AG20443 (cell line): ENCODE measurements around the gene NELL1.

Experiments used
- DNase-seq: peaks from one replicate; pipeline ENCODE4 v3.0.0; 2012; ENCODE audit warnings: low spot score, mixed read lengths

Gene NELL1

GRCh38 chr11:21489416-21490115 lies 820.2 kb downstream of the NELL1 start:
- no peak for DNase-seq

GRCh38 chr11:21492931-21493330 lies 823.5 kb downstream of the NELL1 start:
- DNase-seq = no peak

- DNase-seq = no peak
These were observed 825.6 kb downstream of the NELL1 start for GRCh38 chr11:21494946-21495345.

GRCh38 chr11:21495879-21496278 lies 826.5 kb downstream of the NELL1 start:
- DNase-seq = no peak

GRCh38 chr11:21501245-21501644 lies 831.9 kb downstream of the NELL1 start:
- no peak for DNase-seq

- DNase-seq = no peak
These were observed 835.7 kb downstream of the NELL1 start for GRCh38 chr11:21505070-21505469.

- no peak for DNase-seq
These were observed 842.6 kb downstream of the NELL1 start for GRCh38 chr11:21511835-21512440.

GRCh38 chr11:21514316-21514715 lies 844.9 kb downstream of the NELL1 start:
- no peak for DNase-seq

GRCh38 chr11:21520244-21520643 lies 850.9 kb downstream of the NELL1 start:
- DNase-seq = no peak

GRCh38 chr11:21529187-21529586 lies 859.8 kb downstream of the NELL1 start:
- DNase-seq = no peak

GRCh38 chr11:21534288-21534687 lies 864.9 kb downstream of the NELL1 start:
- no peak for DNase-seq

GRCh38 chr11:21537980-21538379 lies 868.6 kb downstream of the NELL1 start:
- no peak for DNase-seq

GRCh38 chr11:21541187-21541751 lies 871.9 kb downstream of the NELL1 start:
- DNase-seq = no peak

GRCh38 chr11:21543901-21544300 lies 874.5 kb downstream of the NELL1 start:
- no peak for DNase-seq

GRCh38 chr11:21545699-21546098 lies 876.3 kb downstream of the NELL1 start:
- no peak for DNase-seq

GRCh38 chr11:21546703-21547102 lies 877.3 kb downstream of the NELL1 start:
- no peak for DNase-seq

GRCh38 chr11:21552911-21553310 lies 883.5 kb downstream of the NELL1 start:
- DNase-seq = no peak

- DNase-seq = no peak
These were observed 884.4 kb downstream of the NELL1 start for GRCh38 chr11:21553795-21554194.

- DNase-seq = no peak
These were observed 884.9 kb downstream of the NELL1 start for GRCh38 chr11:21554284-21554683.

- DNase-seq = no peak
These were observed 887.5 kb downstream of the NELL1 start for GRCh38 chr11:21556926-21557325.

- DNase-seq = no peak
These were observed 891.1 kb downstream of the NELL1 start for GRCh38 chr11:21560466-21560975.

- no peak for DNase-seq
These were observed 892.2 kb downstream of the NELL1 start for GRCh38 chr11:21561581-21561980.

GRCh38 chr11:21564095-21564494 lies 894.7 kb downstream of the NELL1 start:
- DNase-seq = no peak
